ENCODE measurements around the gene BEGAIN.

DNA sequence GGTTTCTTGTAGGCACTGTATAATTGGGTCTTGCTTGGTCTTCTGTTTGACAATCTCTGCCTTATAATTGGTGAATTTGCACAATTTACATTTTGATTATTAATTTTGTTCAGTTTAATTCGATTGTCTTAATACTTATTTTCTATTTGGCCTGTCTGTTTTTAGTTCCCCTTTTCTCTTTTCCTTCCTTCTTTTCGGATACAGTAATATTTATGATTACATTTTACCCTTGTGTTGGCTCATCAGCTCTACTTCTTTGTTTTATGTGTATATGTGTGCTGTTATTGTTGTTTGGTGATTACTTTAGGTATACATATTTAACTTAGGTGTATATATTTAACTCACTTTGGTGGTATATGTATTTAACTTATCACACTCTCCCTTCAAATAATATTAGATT, 12.8 kb upstream of the BEGAIN start:
- TF ChIP-seq, protein P1, sequence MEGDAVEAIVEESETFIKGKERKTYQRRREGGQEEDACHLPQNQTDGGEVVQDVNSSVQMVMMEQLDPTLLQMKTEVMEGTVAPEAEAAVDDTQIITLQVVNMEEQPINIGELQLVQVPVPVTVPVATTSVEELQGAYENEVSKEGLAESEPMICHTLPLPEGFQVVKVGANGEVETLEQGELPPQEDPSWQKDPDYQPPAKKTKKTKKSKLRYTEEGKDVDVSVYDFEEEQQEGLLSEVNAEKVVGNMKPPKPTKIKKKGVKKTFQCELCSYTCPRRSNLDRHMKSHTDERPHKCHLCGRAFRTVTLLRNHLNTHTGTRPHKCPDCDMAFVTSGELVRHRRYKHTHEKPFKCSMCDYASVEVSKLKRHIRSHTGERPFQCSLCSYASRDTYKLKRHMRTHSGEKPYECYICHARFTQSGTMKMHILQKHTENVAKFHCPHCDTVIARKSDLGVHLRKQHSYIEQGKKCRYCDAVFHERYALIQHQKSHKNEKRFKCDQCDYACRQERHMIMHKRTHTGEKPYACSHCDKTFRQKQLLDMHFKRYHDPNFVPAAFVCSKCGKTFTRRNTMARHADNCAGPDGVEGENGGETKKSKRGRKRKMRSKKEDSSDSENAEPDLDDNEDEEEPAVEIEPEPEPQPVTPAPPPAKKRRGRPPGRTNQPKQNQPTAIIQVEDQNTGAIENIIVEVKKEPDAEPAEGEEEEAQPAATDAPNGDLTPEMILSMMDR (IDR thresholded peaks at IDR 0.05 in 2 of 3, conservative IDR thresholded peaks at IDR 0.05 in 1 of 3; ENCODE audit: insufficient read depth in 2 of 3, low read depth in 1 of 3, low read length in 3 of 3): no peak
- TF ChIP-seq, protein P2, sequence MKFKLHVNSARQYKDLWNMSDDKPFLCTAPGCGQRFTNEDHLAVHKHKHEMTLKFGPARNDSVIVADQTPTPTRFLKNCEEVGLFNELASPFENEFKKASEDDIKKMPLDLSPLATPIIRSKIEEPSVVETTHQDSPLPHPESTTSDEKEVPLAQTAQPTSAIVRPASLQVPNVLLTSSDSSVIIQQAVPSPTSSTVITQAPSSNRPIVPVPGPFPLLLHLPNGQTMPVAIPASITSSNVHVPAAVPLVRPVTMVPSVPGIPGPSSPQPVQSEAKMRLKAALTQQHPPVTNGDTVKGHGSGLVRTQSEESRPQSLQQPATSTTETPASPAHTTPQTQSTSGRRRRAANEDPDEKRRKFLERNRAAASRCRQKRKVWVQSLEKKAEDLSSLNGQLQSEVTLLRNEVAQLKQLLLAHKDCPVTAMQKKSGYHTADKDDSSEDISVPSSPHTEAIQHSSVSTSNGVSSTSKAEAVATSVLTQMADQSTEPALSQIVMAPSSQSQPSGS (CRISPR knock-in tag; IDR thresholded peaks at IDR 0.05): no peak
- TF ChIP-seq POLR2AphosphoS5 (IDR thresholded peaks at IDR 0.05; ENCODE audit: control insufficient read depth, insufficient read depth, low read depth, low read length) (no peak), POLR2A (conservative IDR thresholded peaks at IDR 0.05) (no peak), EZH2 (IDR thresholded peaks at IDR 0.05; ENCODE audit: borderline replicate concordance, low read depth, low read length) (no peak), KAT7 (CRISPR knock-in tag; IDR thresholded peaks at IDR 0.05; ENCODE audit: borderline replicate concordance) (no peak), NR2C1 (IDR thresholded peaks at IDR 0.05) (no peak), NR2C1 (tag; IDR thresholded peaks at IDR 0.05) (no peak), TEAD4 (IDR thresholded peaks at IDR 0.05; ENCODE audit: low read length) (no peak), TEAD4 (CRISPR knock-in tag; IDR thresholded peaks at IDR 0.05; ENCODE audit: borderline replicate concordance) (no peak), SPI1 (IDR thresholded peaks at IDR 0.05; ENCODE audit: borderline replicate concordance, low read depth, low read length) (no peak), TRIM28 (IDR thresholded peaks at IDR 0.05) (no peak), FOXK2 (conservative IDR thresholded peaks at IDR 0.05 in 1 of 2, IDR thresholded peaks at IDR 0.05 in 1 of 2; ENCODE audit: low read depth in 2 of 2) (no peak)
- TF ChIP-seq, protein P3, sequence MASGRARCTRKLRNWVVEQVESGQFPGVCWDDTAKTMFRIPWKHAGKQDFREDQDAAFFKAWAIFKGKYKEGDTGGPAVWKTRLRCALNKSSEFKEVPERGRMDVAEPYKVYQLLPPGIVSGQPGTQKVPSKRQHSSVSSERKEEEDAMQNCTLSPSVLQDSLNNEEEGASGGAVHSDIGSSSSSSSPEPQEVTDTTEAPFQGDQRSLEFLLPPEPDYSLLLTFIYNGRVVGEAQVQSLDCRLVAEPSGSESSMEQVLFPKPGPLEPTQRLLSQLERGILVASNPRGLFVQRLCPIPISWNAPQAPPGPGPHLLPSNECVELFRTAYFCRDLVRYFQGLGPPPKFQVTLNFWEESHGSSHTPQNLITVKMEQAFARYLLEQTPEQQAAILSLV (tag; IDR thresholded peaks at IDR 0.05): no peak

Data from K562 (cell line).